H9 (cell line): ENCODE measurements around the gene ZNF814. TPM values are rescaled to one million over a fixed set of nuclear protein-coding genes. Genes with fewer than 3 reads are reported as not detected.

Source experiments
- DNase-seq: peaks from one replicate; pipeline ENCODE4 v3.0.0-alpha.2; 2017
- H2AFZ ChIP-seq: one replicate; pipeline ENCODE4 v1.6.1; 2013; ENCODE audit warnings: mild to moderate bottlenecking, low read length, control low read depth, moderate library complexity
- H2AK5ac ChIP-seq: 2 replicates; pipeline ENCODE4 v1.6.1; 2013; ENCODE audit warnings: low read length, control low read depth, mixed read lengths; ENCODE audit not compliant: insufficient read length
- H2BK120ac ChIP-seq: one replicate; pipeline ENCODE4 v1.6.1; 2013; ENCODE audit warnings: low read depth, mild to moderate bottlenecking, low read length, control low read depth, inconsistent platforms; ENCODE audit not compliant: poor library complexity, severe bottlenecking
- H2BK12ac ChIP-seq: 2 replicates; pipeline ENCODE4 v1.6.1; 2013; ENCODE audit warnings: low read length, control low read depth, mixed read lengths, low read depth; ENCODE audit not compliant: insufficient read length
- H2BK15ac ChIP-seq: 2 replicates; pipeline ENCODE4 v1.6.1; 2013; ENCODE audit warnings: low read depth, low read length, control low read depth
- H2BK20ac ChIP-seq: one replicate; pipeline ENCODE4 v1.6.1; 2013; ENCODE audit warnings: low read depth, mild to moderate bottlenecking, low read length, control low read depth, inconsistent platforms; ENCODE audit not compliant: poor library complexity, severe bottlenecking
- H2BK5ac ChIP-seq: 2 replicates; pipeline ENCODE4 v1.6.1; 2013; ENCODE audit warnings: low read length, control low read depth, mixed read lengths; ENCODE audit not compliant: insufficient read length
- H3K14ac ChIP-seq: 2 replicates; pipeline ENCODE4 v1.6.1; 2013; ENCODE audit warnings: low read length, control low read depth; ENCODE audit not compliant: insufficient read depth
- H3K18ac ChIP-seq: 2 replicates; pipeline ENCODE4 v1.6.1; 2013; ENCODE audit warnings: low read depth, mild to moderate bottlenecking, mixed read lengths, low read length, control low read depth; ENCODE audit not compliant: insufficient read length
- H3K23ac ChIP-seq: 2 replicates; pipeline ENCODE4 v1.6.1; 2013; ENCODE audit warnings: low read length, control low read depth, mixed read lengths, low read depth; ENCODE audit not compliant: insufficient read length
- H3K23me2 ChIP-seq: 2 replicates; pipeline ENCODE4 v1.6.1; 2013; ENCODE audit warnings: low read depth, mild to moderate bottlenecking, mixed read lengths, low read length, control low read depth; ENCODE audit not compliant: insufficient read length, poor library complexity, severe bottlenecking
- H3K27ac ChIP-seq: 2 replicates; pipeline ENCODE4 v1.5.1; 2013; ENCODE audit warnings: low read length, control low read depth, mixed read lengths, low read depth; ENCODE audit not compliant: insufficient read length
- H3K27me3 ChIP-seq: 2 replicates; pipeline ENCODE4 v1.6.1; 2013; ENCODE audit warnings: low read length, control low read depth, inconsistent platforms; ENCODE audit not compliant: insufficient read depth
- H3K4ac ChIP-seq: 2 replicates; pipeline ENCODE4 v1.6.1; 2013; ENCODE audit warnings: low read depth, mild to moderate bottlenecking, control low read depth, inconsistent platforms, low read length, moderate library complexity
- H3K4me1 ChIP-seq: 2 replicates; pipeline ENCODE4 v1.6.1; 2013; ENCODE audit warnings: low read length, control low read depth, inconsistent platforms; ENCODE audit not compliant: insufficient read depth
- H3K4me2 ChIP-seq: 2 replicates; pipeline ENCODE4 v1.6.1; 2013; ENCODE audit warnings: low read length, control low read depth, mixed read lengths; ENCODE audit not compliant: insufficient read length, insufficient read depth
- H3K56ac ChIP-seq: 2 replicates; pipeline ENCODE4 v1.6.1; 2013; ENCODE audit warnings: low read depth, mild to moderate bottlenecking, mixed read lengths, low read length, control low read depth; ENCODE audit not compliant: insufficient read length
- H3K79me1 ChIP-seq: 2 replicates; pipeline ENCODE4 v1.6.1; 2013; ENCODE audit warnings: low read depth, mild to moderate bottlenecking, moderate library complexity, low read length, control low read depth, inconsistent platforms; ENCODE audit not compliant: insufficient read depth, poor library complexity, severe bottlenecking
- H3K79me2 ChIP-seq: 2 replicates; pipeline ENCODE4 v1.6.1; 2013; ENCODE audit warnings: low read length, control low read depth, inconsistent platforms; ENCODE audit not compliant: insufficient read depth
- H3K9ac ChIP-seq: 2 replicates; pipeline ENCODE4 v1.6.1; 2013; ENCODE audit warnings: low read length, control low read depth, mixed read lengths; ENCODE audit not compliant: insufficient read length; ENCODE audit errors: extremely low read depth
- H3K9me3 ChIP-seq: one replicate; pipeline ENCODE4 v1.6.1; 2013; ENCODE audit warnings: low read depth, low read length, inconsistent platforms; ENCODE audit not compliant: control insufficient read depth
- H3T11ph ChIP-seq: one replicate; pipeline ENCODE4 v1.6.1; 2013; ENCODE audit warnings: mild to moderate bottlenecking, low read length, control low read depth, inconsistent platforms
- H4K20me1 ChIP-seq: one replicate; pipeline ENCODE4 v1.6.1; 2013; ENCODE audit not compliant: control insufficient read depth, insufficient read length, insufficient read depth
- H4K5ac ChIP-seq: 2 replicates; pipeline ENCODE4 v1.6.1; 2013; ENCODE audit warnings: low read depth, mild to moderate bottlenecking, mixed read lengths, low read length, control low read depth; ENCODE audit not compliant: insufficient read length
- H4K8ac ChIP-seq: replicated peaks from 2 replicates; pipeline ENCODE4 v1.6.1; 2013; ENCODE audit warnings: low read length, control low read depth, mixed read lengths, low read depth; ENCODE audit not compliant: insufficient read length
- H4K91ac ChIP-seq: 2 replicates; pipeline ENCODE4 v1.6.1; 2013; ENCODE audit warnings: low read depth, mild to moderate bottlenecking, moderate library complexity, mixed read lengths, low read length, control low read depth; ENCODE audit not compliant: insufficient read length
- H3K27ac Mint-ChIP-seq, 3 experiments: 2 replicates in 2 of 3; 3 replicates in 1 of 3; pipeline ENCODE4 v1.8.0; 2020 to 2021; ENCODE audit warnings: mixed read lengths in 3 of 3, mild to moderate bottlenecking in 1 of 3, moderate library complexity in 1 of 3
- H3K27me3 Mint-ChIP-seq: 2 replicates; pipeline ENCODE4 v1.8.0; 2021; ENCODE audit warnings: low read depth, mild to moderate bottlenecking, moderate library complexity, mixed read lengths
- H3K36me3 Mint-ChIP-seq, 3 experiments: 2 replicates in 2 of 3; 3 replicates in 1 of 3; pipeline ENCODE4 v1.8.0; 2020 to 2021; ENCODE audit warnings: low read depth in 3 of 3, mixed read lengths in 3 of 3; ENCODE audit not compliant: insufficient read depth in 1 of 3
- H3K4me1 Mint-ChIP-seq, 2 experiments: 2 replicates each; pipeline ENCODE4 v1.8.0; 2020; ENCODE audit warnings: mixed read lengths in 2 of 2
- H3K4me3 Mint-ChIP-seq, 2 experiments: 2 replicates in 1 of 2; 3 replicates in 1 of 2; pipeline ENCODE4 v1.8.0; 2020 to 2021; ENCODE audit warnings: mild to moderate bottlenecking in 2 of 2, mixed read lengths in 2 of 2, moderate library complexity in 1 of 2
- H3K9me3 Mint-ChIP-seq, 2 experiments: 2 replicates in 1 of 2; 3 replicates in 1 of 2; pipeline ENCODE4 v1.8.0; 2020; ENCODE audit warnings: mild to moderate bottlenecking in 2 of 2, mixed read lengths in 2 of 2, moderate library complexity in 1 of 2
- CTCF ChIP-seq: fragments of 200-600 bp; sonication (generic); conservative IDR thresholded peaks from 3 replicates; pipeline ENCODE4 v1.8.0; 2021; ENCODE audit warnings: antibody characterized with exemption, mild to moderate bottlenecking
- WGBS: extraction: QIAGEN DNeasy Blood & Tissue Kit; methylation state at CpG from one replicate; pipeline ENCODE4 v1.1.7; 2013; ENCODE audit warnings: missing lambda C conversion rate, low lambda C conversion rate, mixed read lengths; ENCODE audit not compliant: insufficient read length; ENCODE audit errors: extremely low coverage; 5-methylcytosine and 5-hydroxymethylcytosine counted together
- total RNA-seq: library from RNA; stranded (reverse); gene quantifications from 2 replicates; pipeline ENCODE4 v1.2.1, GENCODE V29; 2021

The ZNF814 gene
- total RNA-seq, 1 experiment from 2014 or later, result 103 TPM

GRCh38 chr19:57907394-57907793, 18.6 kb upstream of the ZNF814 start:
- Histone ChIP-seq H3K4me1 (no peaks in the 10 kb centered on the region), H3K4ac (no peak overlapping the region), H3T11ph (no peak overlapping the region), H3K9me3 (no peaks in the 10 kb centered on the region), H4K5ac (no peak overlapping the region), H4K20me1 (no peaks in the 10 kb centered on the region), H2AK5ac (no peak overlapping the region), H3K56ac (no peak overlapping the region), H3K4me2 (no peak overlapping the region), H3K27me3 (no peaks in the 10 kb centered on the region), H2AFZ (no peak overlapping the region), H3K79me2 (no peaks in the 10 kb centered on the region), H3K9ac (no peak overlapping the region), H2BK120ac (no peak overlapping the region), H3K18ac (no peak overlapping the region), H4K91ac (no peak overlapping the region), H3K23me2 (no peaks in the 10 kb centered on the region), H3K27ac (no peak overlapping the region), H2BK15ac (no peak overlapping the region), H2BK5ac (no peak overlapping the region), H3K23ac (no peak overlapping the region), H3K14ac (no peak overlapping the region), H3K79me1 (no peaks in the 10 kb centered on the region), H2BK20ac (no peak overlapping the region), H4K8ac (no peak overlapping the region), H2BK12ac (no peak overlapping the region)
- H3K4me3 Mint-ChIP-seq, result no peak overlapping the region
- H3K36me3 Mint-ChIP-seq, result peaks cover 30 to 54% (median 37%) of the 10 kb centered on the region in 3 experiments; a peak in 6 of 7 replicates
- no peak overlapping the region for H3K27ac Mint-ChIP-seq
- TF ChIP-seq CTCF, result no peak
- no CpG with 5 or more reads among the region's 3 CpGs for WGBS
- H3K9me3 Mint-ChIP-seq, result no peaks in the 10 kb centered on the region
- H3K4me1 Mint-ChIP-seq, result peaks cover 0 to 3% of the 10 kb centered on the region in 2 experiments; a peak in 2 of 4 replicates
- DNase-seq, result no peak
- H3K27me3 Mint-ChIP-seq, result no peaks in the 10 kb centered on the region; the same call in 1 of the 2 replicates
